ENCODE results near the gene BEND6. TPM values are rescaled to one million over a fixed set of nuclear protein-coding genes. Genes with fewer than 3 reads are reported as not detected.
A peak's percentile ranks its signal among the peaks of the same experiment; 100 is the strongest.

The BEND6 gene
- total and polyA plus RNA-seq, 2 of the 8 experiments (the other 6 are each of a cell fraction or from before 2014, with no cell fraction given) = 0.71 to 2.1 TPM

- ChIA-PET POLR2A (ENCODE audit: partially characterized antibody) (no interaction called here), CTCF (ENCODE audit: partially characterized antibody) (no interaction called here)
- no peaks in the 10 kb centered on the region for H4K20me1 ChIP-seq (replicated peaks in 1 of 2; ENCODE audit: control insufficient read depth in 1 of 2, insufficient read depth in 2 of 2, low read length in 2 of 2)
- no peaks in the 10 kb centered on the region for H3K27me3 ChIP-seq (replicated peaks in 1 of 4; ENCODE audit: control insufficient read depth in 3 of 4, extremely low read depth in 1 of 4, insufficient read depth in 3 of 4, low read length in 3 of 4)
- no peak for FAIRE-seq
- H3K79me2 ChIP-seq (ENCODE audit: control insufficient read depth in 1 of 2, insufficient read depth in 2 of 2, low read length in 2 of 2) = peaks cover 0 to 30% of the 10 kb centered on the region in 2 experiments; a peak in 3 of 4 replicates
- H3K36me3 ChIP-seq (ENCODE audit: control insufficient read depth in 2 of 4, insufficient read depth in 4 of 4, low read length in 3 of 4) = peaks cover 0 to 49% (median 22%) of the 10 kb centered on the region in 4 experiments; a peak in 6 of 8 replicates
- H3K79me1 ChIP-seq (ENCODE audit: low read depth, low read length) = no peaks in the 10 kb centered on the region
- H2BK15ac ChIP-seq (ENCODE audit: low read length) = no peak overlapping the region
- H2BK20ac ChIP-seq (ENCODE audit: low read length) = no peak overlapping the region
- H2AFZ ChIP-seq (ENCODE audit: low read length) = no peak overlapping the region
- DNase-seq (ENCODE audit: low read depth in 1 of 2, low spot score in 2 of 2) = no peak
- H2AK5ac ChIP-seq (ENCODE audit: low read depth, low read length) = no peak overlapping the region
- no peak overlapping the region for H3K18ac ChIP-seq (ENCODE audit: extremely low read depth, low read length)
- H3K9ac ChIP-seq (replicated peaks in 1 of 4; ENCODE audit: extremely low read depth in 1 of 4, low read depth in 3 of 4, low read length in 3 of 4) = no peak overlapping the region; a peak in 1 of 7 replicates
- WGBS, 2 experiments (ENCODE audit: extremely low coverage in 1 of 2, insufficient coverage in 1 of 2, insufficient read length in 1 of 2, insufficient replicate concordance in 2 of 2, low coverage in 1 of 2, low lambda C conversion rate in 2 of 2, missing lambda C conversion rate in 1 of 2) = 91% methylated on average over 5 of the region's 5 CpGs; no CpG with 5 or more reads in 1 of the 2 experiments
- no peaks in the 10 kb centered on the region for H3K9me3 ChIP-seq (ENCODE audit: insufficient read depth in 2 of 2, low read depth in 1 of 2, low read length in 1 of 2)
- H4K8ac ChIP-seq (ENCODE audit: extremely low read depth, insufficient read depth, low read length) = no peak overlapping the region
- H3K27ac ChIP-seq (ENCODE audit: low read depth, low read length) = no peak overlapping the region
- H2BK5ac ChIP-seq (ENCODE audit: low read depth, low read length) = no peak overlapping the region
- no peak overlapping the region for H3K4ac ChIP-seq (replicated peaks; ENCODE audit: insufficient read length, low read depth, low read length)
- no peak overlapping the region for H3K23ac ChIP-seq (ENCODE audit: insufficient read length)
- H3K14ac ChIP-seq (ENCODE audit: insufficient read length) = no peak overlapping the region
- H4K91ac ChIP-seq (replicated peaks; ENCODE audit: insufficient read length, low read length) = no peak overlapping the region
- no peak overlapping the region for H2BK12ac ChIP-seq (ENCODE audit: low read depth, low read length)
- peak overlapping the region in 1 of 4 experiments; percentile 46; a peak in 1 of 8 replicates for H3K4me3 ChIP-seq (ENCODE audit: extremely low read depth in 1 of 4, insufficient read depth in 2 of 4, low read depth in 3 of 4, low read length in 4 of 4)
- no peak overlapping the region for H2BK120ac ChIP-seq (replicated peaks; ENCODE audit: low read depth, low read length)
- H3K56ac ChIP-seq (replicated peaks; ENCODE audit: insufficient read length, low read depth, low read length) = no peak overlapping the region
- H3K4me1 ChIP-seq (replicated peaks in 1 of 4; ENCODE audit: control insufficient read depth in 3 of 4, insufficient read depth in 4 of 4, low read length in 3 of 4) = no peaks in the 10 kb centered on the region
- 0 out of 4 replicates have a peak overlapping the region, but pooled peaks of 1 of the 2 experiments have one; percentile 27 for H3K4me2 ChIP-seq (ENCODE audit: insufficient read depth in 1 of 2, low read depth in 2 of 2, low read length in 2 of 2)
- no peak for TF ChIP-seq KDM4A (IDR thresholded peaks at IDR 0.05; ENCODE audit: low read depth, low read length, severe bottlenecking)
- no peak overlapping the region for H4K5ac ChIP-seq (ENCODE audit: insufficient read length, low read depth, low read length)
- H3K23me2 ChIP-seq (ENCODE audit: low read depth, low read length) = no peaks in the 10 kb centered on the region
Measured at GRCh38 chr6:57048577-57048976, 93.7 kb downstream of the BEND6 start.
